SU-DHL-6 (cell line): Measurements from ENCODE around the gene SGCA.

ENCODE experiments used
- H2AFZ ChIP-seq: fragments of 200-600 bp; sonication (generic); 2 replicates; pipeline ENCODE4 v1.6.1; 2014; ENCODE audit warnings: low read depth, mild to moderate bottlenecking, moderate library complexity, mixed read lengths, antibody characterized with exemption, low read length; ENCODE audit not compliant: severe bottlenecking
- H3F3A ChIP-seq: fragments of 200-600 bp; shearing (Covaris generic); 2 replicates; pipeline ENCODE4 v1.6.0; 2016; ENCODE audit warnings: antibody characterized with exemption, mild to moderate bottlenecking; ENCODE audit not compliant: insufficient read depth
- H3K27ac ChIP-seq: fragments of 200-600 bp; sonication (generic); 2 replicates; pipeline ENCODE4 v1.5.1; 2016; ENCODE audit warnings: low read depth, mild to moderate bottlenecking, low read length, moderate library complexity, mixed read lengths
- H3K27me3 ChIP-seq: fragments of 200-600 bp; sonication (generic), shearing (Covaris generic); 2 replicates; pipeline ENCODE4 v1.6.0; 2014; ENCODE audit warnings: mild to moderate bottlenecking, low read length
- H3K36me3 ChIP-seq: fragments of 200-600 bp; sonication (generic); 2 replicates; pipeline ENCODE4 v1.6.1; 2014; ENCODE audit warnings: mild to moderate bottlenecking, low read length, mixed read lengths
- H3K4me2 ChIP-seq: fragments of 300-600, 200-600 bp; shearing (Covaris generic), sonication (generic); 2 replicates; pipeline ENCODE4 v1.6.0; 2014; ENCODE audit warnings: low read length, low read depth, mild to moderate bottlenecking; ENCODE audit not compliant: poor library complexity, severe bottlenecking
- H3K4me3 ChIP-seq: fragments of 200-600 bp; sonication (generic); 2 replicates; pipeline ENCODE4 v1.5.1; 2014; ENCODE audit warnings: antibody characterized with exemption, low read length, mild to moderate bottlenecking, mixed read lengths; ENCODE audit not compliant: insufficient read depth, poor library complexity, severe bottlenecking
- H3K79me2 ChIP-seq: fragments of 200-600 bp; sonication (generic); 2 replicates; pipeline ENCODE4 v1.6.1; 2014; ENCODE audit warnings: mild to moderate bottlenecking, low read length, moderate library complexity; ENCODE audit not compliant: insufficient read depth
- H3K9ac ChIP-seq: fragments of 200-600 bp; sonication (generic); 2 replicates; pipeline ENCODE4 v1.7.0; 2014; ENCODE audit warnings: mild to moderate bottlenecking, low read length
- H3K9me2 ChIP-seq: fragments of 200-600 bp; sonication (generic); replicated peaks from 2 replicates; pipeline ENCODE4 v1.6.1; 2014; ENCODE audit warnings: low read length; ENCODE audit not compliant: insufficient read depth
- H3K9me3 ChIP-seq: fragments of 200-600 bp; sonication (generic); 2 replicates; pipeline ENCODE4 v1.6.1; 2014; ENCODE audit warnings: low read length, mixed read lengths; ENCODE audit not compliant: insufficient read depth
- H4K20me1 ChIP-seq: fragments of 200-600 bp; sonication (generic); 2 replicates; pipeline ENCODE4 v1.6.1; 2014; ENCODE audit warnings: low read depth, mild to moderate bottlenecking, antibody characterized with exemption, low read length, moderate library complexity, mixed read lengths
- CTCF ChIP-seq: fragments of 200-600 bp; sonication (generic); IDR thresholded peaks from one replicate; pipeline ENCODE4 v1.5.1; 2017; ENCODE audit warnings: antibody characterized with exemption, mild to moderate bottlenecking, low read length, moderate library complexity; ENCODE audit not compliant: insufficient read depth, poor library complexity, severe bottlenecking
- EZH2phosphoT487 ChIP-seq: fragments of 200-600 bp; sonication (generic), shearing (Covaris generic); conservative IDR thresholded peaks from 2 replicates; pipeline ENCODE4 v1.6.1; 2018; ENCODE audit warnings: mild to moderate bottlenecking, antibody characterized with exemption, low read length, moderate library complexity, mixed read lengths

Gene SGCA

GRCh38 chr17:50214976-50215760, 49.4 kb downstream of the SGCA start:
- H3K4me2 ChIP-seq = no peak overlapping the region
- no peaks in the 10 kb centered on the region for H3F3A ChIP-seq
- no peaks in the 10 kb centered on the region for H3K9me2 ChIP-seq
- no peak overlapping the region for H3K4me3 ChIP-seq
- H3K27ac ChIP-seq = no peak overlapping the region
- H4K20me1 ChIP-seq = no peaks in the 10 kb centered on the region
- H3K27me3 ChIP-seq = no peaks in the 10 kb centered on the region
- H2AFZ ChIP-seq = no peak overlapping the region
- TF ChIP-seq EZH2phosphoT487 = no peak
- no peak for TF ChIP-seq CTCF
- no peaks in the 10 kb centered on the region for H3K9me3 ChIP-seq
- no peaks in the 10 kb centered on the region for H3K36me3 ChIP-seq
- H3K79me2 ChIP-seq = no peaks in the 10 kb centered on the region
- no peak overlapping the region for H3K9ac ChIP-seq

- no peak overlapping the region for H3K4me3 ChIP-seq
- H3K27ac ChIP-seq = no peak overlapping the region
- TF ChIP-seq EZH2phosphoT487 (no peak), CTCF (no peak)
- no peak overlapping the region for H3K9ac ChIP-seq
- no peaks in the 10 kb centered on the region for H3K79me2 ChIP-seq
- H2AFZ ChIP-seq = no peak overlapping the region
- no peaks in the 10 kb centered on the region for H3K9me3 ChIP-seq
- H3K4me2 ChIP-seq = no peak overlapping the region
- H3F3A ChIP-seq = no peaks in the 10 kb centered on the region
- no peaks in the 10 kb centered on the region for H3K27me3 ChIP-seq
- H3K9me2 ChIP-seq = no peaks in the 10 kb centered on the region
- H3K36me3 ChIP-seq = no peaks in the 10 kb centered on the region
- no peaks in the 10 kb centered on the region for H4K20me1 ChIP-seq
These were observed 51.8 kb downstream of the SGCA start for GRCh38 chr17:50217591-50217990.

- Histone ChIP-seq H3K4me2 (no peak overlapping the region), H3K27me3 (no peaks in the 10 kb centered on the region), H3K9me3 (no peaks in the 10 kb centered on the region), H3K4me3 (no peak overlapping the region), H4K20me1 (no peaks in the 10 kb centered on the region), H3K9ac (no peak overlapping the region), H3F3A (no peaks in the 10 kb centered on the region), H3K36me3 (no peaks in the 10 kb centered on the region), H2AFZ (no peak overlapping the region), H3K79me2 (no peaks in the 10 kb centered on the region), H3K27ac (no peak overlapping the region), H3K9me2 (no peaks in the 10 kb centered on the region)
- TF ChIP-seq EZH2phosphoT487 = no peak
- TF ChIP-seq CTCF = no peak
These were observed 52.4 kb downstream of the SGCA start for GRCh38 chr17:50218071-50218759.
